ENCODE results near the gene TMEM106C. TPM values are rescaled to one million over a fixed set of nuclear protein-coding genes. Genes with fewer than 3 reads are reported as not detected.

Gene TMEM106C
- total RNA-seq, 1 donor from 2014 or later: 30.0 TPM

GRCh38 chr12:48001505-48002413, 38.4 kb downstream of the TMEM106C start:
- Mint-ChIP-seq H3K27me3 (ENCODE audit: low read depth, unreplicated experiment) (peaks cover 45% of the 10 kb centered on the region), H3K4me1 (ENCODE audit: low read depth, unreplicated experiment) (peaks cover 3% of the 10 kb centered on the region), H3K9me3 (ENCODE audit: unreplicated experiment) (peaks cover 2% of the 10 kb centered on the region), H3K4me3 (ENCODE audit: unreplicated experiment) (peak overlapping the region; percentile 95), H3K36me3 (ENCODE audit: low read depth, unreplicated experiment) (no peaks in the 10 kb centered on the region), H3K27ac (ENCODE audit: unreplicated experiment) (peak overlapping the region; percentile 88)
- H4K20me1 ChIP-seq (ENCODE audit: insufficient read depth, low read length): peaks cover 5% of the 10 kb centered on the region
- H3K4me2 ChIP-seq (ENCODE audit: low read length): peak overlapping the region; percentile 98
- peaks cover 21% of the 10 kb centered on the region for H3K4me1 ChIP-seq (ENCODE audit: insufficient read depth, low read length)
- H3K27me3 ChIP-seq (ENCODE audit: insufficient read depth, low read length): peaks cover 87% of the 10 kb centered on the region
- H3K79me2 ChIP-seq (ENCODE audit: insufficient read depth, low read length): no peaks in the 10 kb centered on the region
- H3K27ac ChIP-seq (ENCODE audit: low read depth, low read length): no peak overlapping the region
- peak overlapping the region; percentile 61 for H3K4me3 ChIP-seq (ENCODE audit: insufficient read depth, low read depth, low read length)
- H2AFZ ChIP-seq (ENCODE audit: low read depth, low read length): peak overlapping the region; percentile 87
- peak overlapping the region; percentile 50 for H3K9ac ChIP-seq (ENCODE audit: low read length)
- FAIRE-seq: no peak
- H3K9me3 ChIP-seq (ENCODE audit: insufficient read depth, low read depth, low read length): no peaks in the 10 kb centered on the region
- DNase-seq (ENCODE audit: low read depth): peak; percentile 25
- H3K36me3 ChIP-seq (ENCODE audit: insufficient read depth, low read length): no peaks in the 10 kb centered on the region
- TF ChIP-seq EZH2 (IDR thresholded peaks at IDR 0.05; ENCODE audit: insufficient read depth, low read length) (no peak), CTCF (IDR thresholded peaks at IDR 0.05; ENCODE audit: insufficient read depth, low read depth, low read length) (no peak)

- TF ChIP-seq CTCF (IDR thresholded peaks at IDR 0.05; ENCODE audit: insufficient read depth, low read depth, low read length) (no peak), EZH2 (IDR thresholded peaks at IDR 0.05; ENCODE audit: insufficient read depth, low read length) (peak; percentile 23)
- H3K9me3 ChIP-seq (ENCODE audit: insufficient read depth, low read depth, low read length): no peaks in the 10 kb centered on the region
- peaks cover 3% of the 10 kb centered on the region for H3K4me1 Mint-ChIP-seq (ENCODE audit: low read depth, unreplicated experiment)
- H4K20me1 ChIP-seq (ENCODE audit: insufficient read depth, low read length): peaks cover 5% of the 10 kb centered on the region
- H3K9me3 Mint-ChIP-seq (ENCODE audit: unreplicated experiment): peaks cover 2% of the 10 kb centered on the region
- peak overlapping the region; percentile 95 for H3K4me3 Mint-ChIP-seq (ENCODE audit: unreplicated experiment)
- H3K27ac ChIP-seq (ENCODE audit: low read depth, low read length): no peak overlapping the region
- H3K36me3 Mint-ChIP-seq (ENCODE audit: low read depth, unreplicated experiment): no peaks in the 10 kb centered on the region
- peak overlapping the region; percentile 61 for H3K4me3 ChIP-seq (ENCODE audit: insufficient read depth, low read depth, low read length)
- peaks cover 50% of the 10 kb centered on the region for H3K27me3 Mint-ChIP-seq (ENCODE audit: low read depth, unreplicated experiment)
- DNase-seq (ENCODE audit: low read depth) (no peak), FAIRE-seq (no peak)
- H3K79me2 ChIP-seq (ENCODE audit: insufficient read depth, low read length): no peaks in the 10 kb centered on the region
- H3K27ac Mint-ChIP-seq (ENCODE audit: unreplicated experiment): no peak overlapping the region
- H2AFZ ChIP-seq (ENCODE audit: low read depth, low read length): peak overlapping the region; percentile 87
- peak overlapping the region; percentile 98 for H3K4me2 ChIP-seq (ENCODE audit: low read length)
- no peaks in the 10 kb centered on the region for H3K36me3 ChIP-seq (ENCODE audit: insufficient read depth, low read length)
- H3K27me3 ChIP-seq (ENCODE audit: insufficient read depth, low read length): peaks cover 87% of the 10 kb centered on the region
- H3K4me1 ChIP-seq (ENCODE audit: insufficient read depth, low read length): peaks cover 21% of the 10 kb centered on the region
- H3K9ac ChIP-seq (ENCODE audit: low read length): no peak overlapping the region
Measured at GRCh38 chr12:48002414-48002730, 39.0 kb downstream of the TMEM106C start.

GRCh38 chr12:48002773-48003218, 39.4 kb downstream of the TMEM106C start:
- H3K27ac ChIP-seq (ENCODE audit: low read depth, low read length): no peak overlapping the region
- peak overlapping the region; percentile 35 for H3K27ac Mint-ChIP-seq (ENCODE audit: unreplicated experiment)
- peak overlapping the region; percentile 95 for H3K4me3 Mint-ChIP-seq (ENCODE audit: unreplicated experiment)
- H3K27me3 ChIP-seq (ENCODE audit: insufficient read depth, low read length): peaks cover 86% of the 10 kb centered on the region
- H3K36me3 ChIP-seq (ENCODE audit: insufficient read depth, low read length): no peaks in the 10 kb centered on the region
- H3K9ac ChIP-seq (ENCODE audit: low read length): no peak overlapping the region
- peak overlapping the region; percentile 98 for H3K4me2 ChIP-seq (ENCODE audit: low read length)
- no peaks in the 10 kb centered on the region for H3K79me2 ChIP-seq (ENCODE audit: insufficient read depth, low read length)
- peaks cover 2% of the 10 kb centered on the region for H3K9me3 Mint-ChIP-seq (ENCODE audit: unreplicated experiment)
- peaks cover 50% of the 10 kb centered on the region for H3K27me3 Mint-ChIP-seq (ENCODE audit: low read depth, unreplicated experiment)
- no peaks in the 10 kb centered on the region for H3K9me3 ChIP-seq (ENCODE audit: insufficient read depth, low read depth, low read length)
- DNase-seq (ENCODE audit: low read depth): peak; percentile 19
- H3K36me3 Mint-ChIP-seq (ENCODE audit: low read depth, unreplicated experiment): no peaks in the 10 kb centered on the region
- no peak overlapping the region for H2AFZ ChIP-seq (ENCODE audit: low read depth, low read length)
- H3K4me1 Mint-ChIP-seq (ENCODE audit: low read depth, unreplicated experiment): peaks cover 3% of the 10 kb centered on the region
- H3K4me1 ChIP-seq (ENCODE audit: insufficient read depth, low read length): peaks cover 21% of the 10 kb centered on the region
- FAIRE-seq: no peak
- peaks cover 5% of the 10 kb centered on the region for H4K20me1 ChIP-seq (ENCODE audit: insufficient read depth, low read length)
- TF ChIP-seq CTCF (IDR thresholded peaks at IDR 0.05; ENCODE audit: insufficient read depth, low read depth, low read length) (no peak), EZH2 (IDR thresholded peaks at IDR 0.05; ENCODE audit: insufficient read depth, low read length) (peak; percentile 50)
- peak overlapping the region; percentile 61 for H3K4me3 ChIP-seq (ENCODE audit: insufficient read depth, low read depth, low read length)
